ENCODE results near the gene GALK2.

The GALK2 gene

GRCh38 chr15:49152552-49153312, 17.3 kb upstream of the GALK2 start:
- TF ChIP-seq CSRNP3 (CRISPR knock-in tag; IDR thresholded peaks at IDR 0.05) (no peak), PATZ1 (CRISPR knock-in tag; IDR thresholded peaks at IDR 0.05; ENCODE audit: borderline replicate concordance) (no peak), OSR1 (CRISPR knock-in tag; IDR thresholded peaks at IDR 0.05) (no peak), SNAI2 (CRISPR knock-in tag; IDR thresholded peaks at IDR 0.05) (no peak), ZNF565 (CRISPR knock-in tag; conservative IDR thresholded peaks at IDR 0.05; ENCODE audit: low read depth) (no peak), BACH2 (CRISPR knock-in tag; IDR thresholded peaks at IDR 0.05; ENCODE audit: borderline replicate concordance) (no peak), RARB (CRISPR knock-in tag; IDR thresholded peaks at IDR 0.05) (no peak), ZC3H10 (CRISPR knock-in tag; IDR thresholded peaks at IDR 0.05) (no peak)
- ATAC-seq = no peak

DNA sequence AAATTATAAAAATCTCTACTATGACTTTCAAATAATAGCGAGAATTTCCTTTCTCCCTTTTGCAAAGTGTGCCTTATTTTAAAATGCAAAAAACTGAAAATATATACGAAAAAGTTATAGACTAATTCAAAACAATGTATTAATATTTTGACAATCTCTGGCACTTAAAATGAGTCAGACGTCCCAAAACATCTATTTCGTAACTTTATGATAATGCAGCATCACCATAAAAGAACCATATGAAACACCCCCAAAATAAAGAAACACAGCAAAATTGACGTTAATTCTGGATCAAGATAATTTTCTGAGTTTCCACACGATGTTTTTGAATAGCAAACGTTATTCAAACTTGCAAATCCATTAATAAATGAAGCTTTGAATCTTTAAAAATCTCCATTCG, 15.7 kb upstream of the GALK2 start:
- ATAC-seq = no peak
- TF ChIP-seq, protein P1, sequence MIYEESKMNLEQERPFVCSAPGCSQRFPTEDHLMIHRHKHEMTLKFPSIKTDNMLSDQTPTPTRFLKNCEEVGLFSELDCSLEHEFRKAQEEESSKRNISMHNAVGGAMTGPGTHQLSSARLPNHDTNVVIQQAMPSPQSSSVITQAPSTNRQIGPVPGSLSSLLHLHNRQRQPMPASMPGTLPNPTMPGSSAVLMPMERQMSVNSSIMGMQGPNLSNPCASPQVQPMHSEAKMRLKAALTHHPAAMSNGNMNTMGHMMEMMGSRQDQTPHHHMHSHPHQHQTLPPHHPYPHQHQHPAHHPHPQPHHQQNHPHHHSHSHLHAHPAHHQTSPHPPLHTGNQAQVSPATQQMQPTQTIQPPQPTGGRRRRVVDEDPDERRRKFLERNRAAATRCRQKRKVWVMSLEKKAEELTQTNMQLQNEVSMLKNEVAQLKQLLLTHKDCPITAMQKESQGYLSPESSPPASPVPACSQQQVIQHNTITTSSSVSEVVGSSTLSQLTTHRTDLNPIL (CRISPR knock-in tag; IDR thresholded peaks at IDR 0.05; ENCODE audit: low read depth) = no peak
- TF ChIP-seq CSDC2 (CRISPR knock-in tag; IDR thresholded peaks at IDR 0.05) (no peak), ZNF565 (CRISPR knock-in tag; conservative IDR thresholded peaks at IDR 0.05; ENCODE audit: low read depth) (no peak), TOX (CRISPR knock-in tag; IDR thresholded peaks at IDR 0.05; ENCODE audit: borderline replicate concordance) (no peak), ESRRG (CRISPR knock-in tag; IDR thresholded peaks at IDR 0.05) (no peak), ZNF8 (CRISPR knock-in tag; IDR thresholded peaks at IDR 0.05) (no peak), BACH2 (CRISPR knock-in tag; IDR thresholded peaks at IDR 0.05; ENCODE audit: borderline replicate concordance) (no peak), CSRNP3 (CRISPR knock-in tag; IDR thresholded peaks at IDR 0.05) (no peak), ZC3H10 (CRISPR knock-in tag; IDR thresholded peaks at IDR 0.05) (no peak), ARNTL (CRISPR knock-in tag; IDR thresholded peaks at IDR 0.05; ENCODE audit: borderline replicate concordance, low read depth) (no peak), TCF4 (CRISPR knock-in tag; IDR thresholded peaks at IDR 0.05; ENCODE audit: borderline replicate concordance) (no peak), OSR1 (CRISPR knock-in tag; IDR thresholded peaks at IDR 0.05) (no peak), PATZ1 (CRISPR knock-in tag; IDR thresholded peaks at IDR 0.05; ENCODE audit: borderline replicate concordance) (no peak), RARB (CRISPR knock-in tag; IDR thresholded peaks at IDR 0.05) (no peak), ISL1 (CRISPR knock-in tag; IDR thresholded peaks at IDR 0.05) (no peak), GLIS3 (CRISPR knock-in tag; IDR thresholded peaks at IDR 0.05) (no peak), SNAI2 (CRISPR knock-in tag; IDR thresholded peaks at IDR 0.05) (no peak), ZFP30 (CRISPR knock-in tag; IDR thresholded peaks at IDR 0.05) (no peak)
- TF ChIP-seq, protein P2, sequence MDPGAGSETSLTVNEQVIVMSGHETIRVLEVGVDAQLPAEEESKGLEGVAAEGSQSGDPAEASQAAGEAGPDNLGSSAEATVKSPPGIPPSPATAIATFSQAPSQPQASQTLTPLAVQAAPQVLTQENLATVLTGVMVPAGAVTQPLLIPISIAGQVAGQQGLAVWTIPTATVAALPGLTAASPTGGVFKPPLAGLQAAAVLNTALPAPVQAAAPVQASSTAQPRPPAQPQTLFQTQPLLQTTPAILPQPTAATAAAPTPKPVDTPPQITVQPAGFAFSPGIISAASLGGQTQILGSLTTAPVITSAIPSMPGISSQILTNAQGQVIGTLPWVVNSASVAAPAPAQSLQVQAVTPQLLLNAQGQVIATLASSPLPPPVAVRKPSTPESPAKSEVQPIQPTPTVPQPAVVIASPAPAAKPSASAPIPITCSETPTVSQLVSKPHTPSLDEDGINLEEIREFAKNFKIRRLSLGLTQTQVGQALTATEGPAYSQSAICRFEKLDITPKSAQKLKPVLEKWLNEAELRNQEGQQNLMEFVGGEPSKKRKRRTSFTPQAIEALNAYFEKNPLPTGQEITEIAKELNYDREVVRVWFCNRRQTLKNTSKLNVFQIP (CRISPR knock-in tag; IDR thresholded peaks at IDR 0.05; ENCODE audit: borderline replicate concordance, low read depth) = no peak
- TF ChIP-seq, protein P3, sequence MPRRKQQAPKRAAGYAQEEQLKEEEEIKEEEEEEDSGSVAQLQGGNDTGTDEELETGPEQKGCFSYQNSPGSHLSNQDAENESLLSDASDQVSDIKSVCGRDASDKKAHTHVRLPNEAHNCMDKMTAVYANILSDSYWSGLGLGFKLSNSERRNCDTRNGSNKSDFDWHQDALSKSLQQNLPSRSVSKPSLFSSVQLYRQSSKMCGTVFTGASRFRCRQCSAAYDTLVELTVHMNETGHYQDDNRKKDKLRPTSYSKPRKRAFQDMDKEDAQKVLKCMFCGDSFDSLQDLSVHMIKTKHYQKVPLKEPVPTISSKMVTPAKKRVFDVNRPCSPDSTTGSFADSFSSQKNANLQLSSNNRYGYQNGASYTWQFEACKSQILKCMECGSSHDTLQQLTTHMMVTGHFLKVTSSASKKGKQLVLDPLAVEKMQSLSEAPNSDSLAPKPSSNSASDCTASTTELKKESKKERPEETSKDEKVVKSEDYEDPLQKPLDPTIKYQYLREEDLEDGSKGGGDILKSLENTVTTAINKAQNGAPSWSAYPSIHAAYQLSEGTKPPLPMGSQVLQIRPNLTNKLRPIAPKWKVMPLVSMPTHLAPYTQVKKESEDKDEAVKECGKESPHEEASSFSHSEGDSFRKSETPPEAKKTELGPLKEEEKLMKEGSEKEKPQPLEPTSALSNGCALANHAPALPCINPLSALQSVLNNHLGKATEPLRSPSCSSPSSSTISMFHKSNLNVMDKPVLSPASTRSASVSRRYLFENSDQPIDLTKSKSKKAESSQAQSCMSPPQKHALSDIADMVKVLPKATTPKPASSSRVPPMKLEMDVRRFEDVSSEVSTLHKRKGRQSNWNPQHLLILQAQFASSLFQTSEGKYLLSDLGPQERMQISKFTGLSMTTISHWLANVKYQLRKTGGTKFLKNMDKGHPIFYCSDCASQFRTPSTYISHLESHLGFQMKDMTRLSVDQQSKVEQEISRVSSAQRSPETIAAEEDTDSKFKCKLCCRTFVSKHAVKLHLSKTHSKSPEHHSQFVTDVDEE (CRISPR knock-in tag; IDR thresholded peaks at IDR 0.05) = no peak

Data from SK-N-SH treated with all-trans-retinoic acid at 6 μM for 48 hours (cell line).